HG03095 (cell line): Measurements from ENCODE around the gene STRN4.

Experiments
- ATAC-seq: cut with Tn5 transposase; IDR thresholded peaks from one replicate; pipeline ENCODE4 v1.9.1; 2021; ENCODE audit warnings: moderate library complexity; ENCODE audit not compliant: unreplicated experiment

The STRN4 gene

DNA sequence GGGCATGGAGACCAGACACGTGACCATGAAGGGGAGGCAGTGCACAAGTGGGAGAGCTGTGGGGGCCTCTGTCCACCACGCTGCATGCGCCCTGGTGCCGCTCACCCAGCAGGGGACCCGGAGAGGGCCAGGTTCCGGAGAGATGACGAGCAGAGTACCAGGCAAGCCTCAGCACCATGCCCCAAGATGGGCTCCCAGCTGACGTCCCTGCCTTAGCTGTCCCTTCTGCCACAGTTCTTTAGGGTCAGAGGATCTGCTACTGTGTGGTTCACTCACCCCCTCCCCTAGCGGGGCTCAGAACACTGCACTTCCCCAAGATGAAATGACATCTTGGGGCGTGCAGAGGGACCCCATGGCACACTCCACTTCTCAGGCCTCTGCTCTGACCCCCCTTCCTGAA lies 19.7 kb downstream of the STRN4 start:
- ATAC-seq = no peak

GRCh38 chr19:46725859-46726393 lies 20.3 kb downstream of the STRN4 start:
- ATAC-seq = no peak

DNA sequence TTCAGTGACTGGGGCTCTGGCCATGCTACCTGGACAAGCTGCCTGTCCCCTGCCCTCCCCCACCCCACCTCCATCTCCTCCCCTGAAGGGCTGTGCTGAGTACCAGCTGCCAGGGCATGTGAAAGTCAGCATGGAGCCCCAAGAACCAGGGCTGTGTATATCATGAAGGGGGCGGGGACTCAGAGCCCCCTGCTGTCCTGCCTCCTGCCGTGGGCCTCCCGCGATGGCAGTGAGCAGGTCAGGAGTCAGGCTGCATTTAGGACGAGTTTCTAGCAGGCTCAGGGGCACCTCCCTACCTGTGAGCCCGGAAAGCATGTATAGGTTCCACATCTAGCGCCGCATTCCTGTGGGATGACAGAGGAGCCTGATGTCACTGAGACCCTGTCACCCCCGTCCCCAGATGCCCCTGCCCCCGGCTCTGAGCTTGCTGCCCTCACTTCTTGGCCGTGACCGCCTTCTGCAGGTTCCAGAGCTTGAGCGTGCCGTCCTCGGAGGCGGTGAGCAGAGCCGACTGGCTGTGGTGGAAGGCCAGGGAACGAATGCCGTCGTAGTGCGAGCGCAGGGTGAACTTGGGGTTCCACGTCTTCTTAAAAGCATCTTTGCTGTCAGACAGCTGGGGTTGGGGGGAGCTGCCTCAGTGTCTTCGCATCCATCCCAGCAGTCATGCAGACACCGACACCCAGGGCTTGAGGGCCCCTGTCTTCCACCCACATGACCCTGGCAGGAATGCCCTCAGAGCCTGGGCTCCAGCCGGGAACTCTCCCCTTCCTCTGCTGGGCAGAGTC lies 21.0 kb downstream of the STRN4 start:
- ATAC-seq = no peak

GRCh38 chr19:46724468-46724867 lies 21.8 kb downstream of the STRN4 start:
- ATAC-seq = no peak

- no peak for ATAC-seq
Measured at GRCh38 chr19:46723471-46723870, 22.8 kb downstream of the STRN4 start.

DNA sequence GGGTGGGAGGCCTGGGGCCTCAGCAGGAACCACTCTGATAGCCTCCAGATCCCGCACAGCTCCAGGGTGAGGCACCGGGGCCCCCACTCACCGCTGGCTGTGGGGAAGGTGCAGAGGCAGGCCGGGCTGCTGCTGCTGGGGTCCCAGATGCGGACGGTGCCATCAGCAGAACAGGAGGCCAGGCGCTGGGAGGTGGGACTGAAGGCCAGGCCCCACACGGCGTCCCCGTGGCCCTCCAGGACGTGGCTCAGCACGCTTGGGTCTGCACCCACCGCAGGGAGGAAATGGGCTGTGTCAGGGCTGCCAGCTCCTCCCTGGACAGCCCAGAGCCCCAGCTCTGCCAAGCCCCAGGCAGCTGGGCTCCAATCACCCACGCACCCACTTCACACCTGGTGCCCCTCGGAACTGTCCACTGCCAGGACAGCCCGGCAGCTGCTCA lies 23.2 kb downstream of the STRN4 start:
- ATAC-seq = no peak

DNA sequence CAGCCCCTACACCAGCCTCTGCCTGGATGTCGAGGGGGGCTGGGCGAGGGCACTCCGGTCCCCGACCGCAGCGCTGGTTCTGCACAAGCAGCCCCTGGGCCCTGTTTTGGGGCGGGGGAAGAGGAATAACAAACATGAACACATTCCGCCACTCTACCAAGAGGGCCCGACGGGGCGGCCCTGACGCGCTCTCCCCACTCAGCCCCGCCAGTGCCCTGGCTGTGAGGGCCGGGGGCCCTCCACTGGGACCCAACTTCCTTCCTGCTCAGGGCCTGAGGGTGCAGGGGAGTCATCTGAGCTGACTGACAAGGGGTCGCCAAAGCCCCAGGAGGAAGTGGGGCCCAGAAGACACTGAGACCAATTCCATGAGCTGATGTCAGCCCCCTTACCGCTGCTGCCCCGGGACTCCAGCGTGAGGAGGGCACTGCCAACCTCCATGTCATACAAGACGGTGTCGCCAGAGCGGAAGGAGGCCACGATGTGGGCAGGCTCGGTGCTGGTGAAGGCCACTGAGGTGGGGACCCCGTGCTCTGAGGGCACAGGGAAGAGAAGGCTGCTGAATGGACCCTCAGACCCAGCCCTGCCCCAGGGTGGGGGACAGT lies 23.7 kb downstream of the STRN4 start:
- ATAC-seq = no peak

DNA sequence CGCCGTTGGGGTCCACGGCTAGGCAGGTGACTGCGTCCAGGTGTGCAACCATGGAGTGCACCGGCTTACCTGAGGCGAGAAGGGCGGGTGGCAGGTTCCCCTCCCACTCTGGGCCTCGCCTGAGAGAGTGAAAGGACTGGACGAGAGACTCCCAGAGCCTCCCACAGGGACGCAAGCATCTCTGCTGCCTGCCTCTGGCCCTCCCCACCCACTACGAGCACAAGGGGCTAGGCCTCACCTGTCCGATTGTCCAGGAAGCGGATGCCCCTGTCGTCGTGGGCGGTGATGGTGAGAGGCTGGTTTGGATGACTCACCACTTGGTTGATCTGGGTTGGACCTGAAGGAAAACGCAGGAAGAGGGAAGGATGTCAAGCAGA lies 24.3 kb downstream of the STRN4 start:
- no peak for ATAC-seq

- ATAC-seq = no peak
Measured at GRCh38 chr19:46721269-46722003, 24.8 kb downstream of the STRN4 start.

- ATAC-seq = no peak
Measured at GRCh38 chr19:46720503-46721239, 25.6 kb downstream of the STRN4 start.

- ATAC-seq = no peak
Measured at GRCh38 chr19:46719629-46720502, 26.4 kb downstream of the STRN4 start.

DNA sequence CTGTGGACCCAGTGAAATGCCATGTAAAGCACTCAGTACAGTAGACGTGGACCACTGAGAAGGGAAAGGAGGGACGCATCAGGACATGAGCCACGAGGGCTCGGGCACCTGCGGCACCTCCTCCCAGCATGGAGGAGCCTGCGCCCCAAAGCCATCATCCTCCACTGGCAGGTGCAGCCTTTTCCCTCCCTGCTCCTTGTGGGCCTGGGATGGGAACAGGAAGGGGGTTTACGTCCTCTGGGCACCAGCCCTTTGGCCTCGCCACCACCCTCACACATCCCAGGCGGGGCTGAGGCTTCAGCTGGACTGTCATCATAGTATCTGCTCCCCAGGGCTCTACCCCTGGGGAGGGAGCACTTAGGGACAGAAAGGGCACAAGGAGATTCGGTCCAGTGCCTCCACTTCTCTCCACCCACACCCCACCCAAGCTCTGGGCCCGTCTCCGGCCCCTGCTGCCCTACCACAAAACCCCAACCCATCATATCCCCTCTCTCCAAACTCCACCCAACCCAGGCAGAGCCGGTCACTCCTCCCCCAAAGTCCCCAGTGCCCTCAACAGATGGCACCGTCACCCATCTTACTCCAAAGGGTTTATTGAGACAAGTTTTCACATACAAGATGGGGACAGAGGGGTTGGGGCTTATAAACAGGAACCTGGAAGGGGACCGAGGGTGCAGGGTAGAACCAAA lies 27.2 kb downstream of the STRN4 start:
- no peak for ATAC-seq

- ATAC-seq = no peak
Measured at GRCh38 chr19:46718157-46718933, 27.9 kb downstream of the STRN4 start.

GRCh38 chr19:46717716-46718143 lies 28.5 kb downstream of the STRN4 start:
- no peak for ATAC-seq

DNA sequence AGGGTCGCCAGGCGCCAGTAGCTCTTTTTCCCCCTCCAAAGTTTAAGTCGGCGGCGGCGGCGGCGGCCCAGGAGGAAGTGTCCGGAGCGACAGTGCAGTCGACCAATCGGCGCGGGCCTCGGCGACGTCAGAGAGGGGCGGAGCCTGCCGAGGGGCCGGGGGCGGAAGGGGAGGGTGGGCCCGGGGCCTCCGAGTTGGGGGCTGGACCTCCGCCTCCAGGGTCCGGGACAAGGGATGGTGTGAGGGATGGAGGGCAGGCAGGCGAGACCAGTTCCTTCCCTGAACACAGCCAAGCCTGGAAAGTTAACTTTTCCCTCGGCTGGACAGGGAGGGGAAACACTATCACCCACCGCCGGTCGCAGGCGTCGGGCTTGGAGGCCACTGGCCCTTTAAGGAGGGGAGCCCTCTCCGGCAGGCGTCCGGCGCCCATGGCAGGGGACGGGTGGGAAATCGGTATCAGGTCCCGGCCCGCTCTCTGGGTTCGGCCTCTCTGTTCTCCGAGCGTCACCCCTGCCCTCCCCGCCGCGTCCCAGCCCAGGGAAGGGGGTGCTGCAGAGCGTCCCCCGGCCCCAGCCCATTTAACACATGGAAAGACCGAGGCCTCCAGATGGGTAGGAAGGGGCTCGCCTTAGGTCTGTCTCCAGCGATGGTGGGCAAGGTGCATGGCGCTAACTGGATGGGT lies 29.1 kb downstream of the STRN4 start, which contains the start of gene PRKD2:
Gene PRKD2 (minus strand): TSS at position 81 of the 682 bp plus-strand sequence. CDS start 744 bp downstream, outside the sequence.
- ATAC-seq = peak; percentile 35

DNA sequence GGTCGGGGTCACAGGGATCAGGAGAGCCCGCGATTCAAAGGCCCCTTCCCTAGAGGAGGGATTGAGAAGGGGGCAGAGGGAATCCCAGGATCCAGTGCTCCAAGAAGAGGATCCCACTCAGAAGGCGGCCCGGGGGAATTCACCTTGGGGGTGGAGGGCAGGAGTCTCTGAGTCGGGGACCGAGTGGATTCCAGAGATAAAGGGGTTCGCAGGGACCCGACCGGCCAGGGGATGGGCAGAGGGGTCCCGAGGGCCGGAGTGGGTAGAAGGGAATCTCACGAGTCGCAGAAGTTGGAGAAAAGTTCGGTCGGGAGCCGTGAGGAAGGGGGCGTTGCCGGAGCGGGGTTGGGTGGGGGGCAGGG lies 29.6 kb downstream of the STRN4 start:
- no peak for ATAC-seq

DNA sequence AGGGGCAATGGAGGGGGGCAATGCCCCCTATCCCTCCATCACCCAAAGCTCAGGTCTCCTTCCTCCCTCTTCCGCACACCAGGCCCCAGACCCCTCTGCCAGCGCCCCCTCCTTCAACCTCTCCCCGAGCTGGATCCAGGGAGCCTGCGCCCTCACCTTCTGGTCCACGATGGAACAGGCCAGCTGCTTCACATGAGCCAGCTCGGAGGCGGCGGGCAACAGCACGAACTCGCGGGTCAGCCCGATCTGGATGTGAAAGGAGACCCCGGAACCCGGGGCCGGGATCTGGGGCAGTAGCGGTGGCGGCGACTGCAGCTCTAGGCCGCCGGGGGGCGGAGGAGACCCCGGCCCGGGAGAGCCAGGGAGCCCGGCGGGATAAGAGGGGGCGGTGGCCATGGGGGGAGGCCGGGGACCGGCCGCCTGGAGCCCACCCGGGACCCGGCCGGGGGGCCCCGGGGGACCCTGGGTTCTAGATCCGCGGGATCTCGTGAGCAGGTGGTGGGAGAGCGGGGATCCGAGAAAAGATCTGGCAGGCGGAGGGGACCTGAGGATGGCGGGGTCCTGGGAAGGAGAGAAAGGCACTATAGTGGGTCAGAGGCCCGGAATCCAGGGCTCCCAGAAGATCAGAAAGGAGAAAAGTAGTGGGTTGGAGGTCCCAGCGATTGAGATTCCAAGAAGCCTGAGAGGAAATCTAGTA lies 30.1 kb downstream of the STRN4 start:
- ATAC-seq = no peak

GRCh38 chr19:46715620-46715974 lies 30.7 kb downstream of the STRN4 start:
- no peak for ATAC-seq
